ENCODE results near the gene GID4. TPM values are rescaled to one million over a fixed set of nuclear protein-coding genes. Genes with fewer than 3 reads are reported as not detected.

The GID4 gene
- total RNA-seq, 1 experiment from 2014 or later, result 9.8 TPM

GRCh38 chr17:18099516-18099915 lies 60.3 kb downstream of the GID4 start:
- no TSS peak for BruUV-seq (replicated peaks)
- intact Hi-C loops (cut with micrococcal nuclease), result no loop called here
- ChIA-PET CTCF (interaction anchor here (1.0 kb wide), 1 partner anchor 43 kb away, joined by 3 read pairs; no protein-coding TSS in a partner anchor), POLR2A (interaction anchor here (0.8 kb wide), 1 partner anchor 10 kb away, joined by 4 read pairs; no protein-coding TSS in a partner anchor)
- Mint-ChIP-seq H3K27me3 (ENCODE audit: insufficient read depth, unreplicated experiment) (no peaks in the 10 kb centered on the region), H3K4me1 (ENCODE audit: insufficient read depth, unreplicated experiment) (no peaks in the 10 kb centered on the region), H3K9me3 (ENCODE audit: unreplicated experiment) (no peaks in the 10 kb centered on the region), H3K36me3 (ENCODE audit: insufficient read depth, unreplicated experiment) (peaks cover 45% of the 10 kb centered on the region), H3K27ac (ENCODE audit: low read depth, unreplicated experiment) (no peak overlapping the region), H3K4me3 (ENCODE audit: unreplicated experiment) (no peak overlapping the region)
- DNase-seq (ENCODE audit: unreplicated experiment), result no peak
- TF ChIP-seq CTCF (IDR thresholded peaks at IDR 0.05; ENCODE audit: unreplicated experiment), result no peak

- no peaks in the 10 kb centered on the region for H3K9me3 Mint-ChIP-seq (ENCODE audit: unreplicated experiment)
- no peaks in the 10 kb centered on the region for H3K27me3 Mint-ChIP-seq (ENCODE audit: insufficient read depth, unreplicated experiment)
- BruUV-seq (replicated peaks), result no TSS peak
- H3K4me3 Mint-ChIP-seq (ENCODE audit: unreplicated experiment), result no peak overlapping the region
- no peaks in the 10 kb centered on the region for H3K4me1 Mint-ChIP-seq (ENCODE audit: insufficient read depth, unreplicated experiment)
- no peak overlapping the region for H3K27ac Mint-ChIP-seq (ENCODE audit: low read depth, unreplicated experiment)
- no peak for DNase-seq (ENCODE audit: unreplicated experiment)
- peaks cover 34% of the 10 kb centered on the region for H3K36me3 Mint-ChIP-seq (ENCODE audit: insufficient read depth, unreplicated experiment)
- no peak for TF ChIP-seq CTCF (IDR thresholded peaks at IDR 0.05; ENCODE audit: unreplicated experiment)
- ChIA-PET POLR2A (no interaction called here), CTCF (interaction anchor here (1.0 kb wide), 1 partner anchor 42 kb away, joined by 3 read pairs; no protein-coding TSS in a partner anchor)
- intact Hi-C loops (cut with micrococcal nuclease), result no loop called here
Measured at GRCh38 chr17:18100616-18101015, 61.4 kb downstream of the GID4 start.

GRCh38 chr17:18101828-18102227 lies 62.6 kb downstream of the GID4 start:
- H3K4me1 Mint-ChIP-seq (ENCODE audit: insufficient read depth, unreplicated experiment), result no peaks in the 10 kb centered on the region
- H3K36me3 Mint-ChIP-seq (ENCODE audit: insufficient read depth, unreplicated experiment), result peaks cover 28% of the 10 kb centered on the region
- intact Hi-C loops (cut with micrococcal nuclease), result no loop called here
- TF ChIP-seq CTCF (IDR thresholded peaks at IDR 0.05; ENCODE audit: unreplicated experiment), result no peak
- CTCF ChIA-PET, result no interaction called here
- POLR2A ChIA-PET, result interaction anchor here (0.5 kb wide), 1 partner anchor 8 kb away, joined by 3 read pairs; no protein-coding TSS in a partner anchor
- no peak for DNase-seq (ENCODE audit: unreplicated experiment)
- H3K4me3 Mint-ChIP-seq (ENCODE audit: unreplicated experiment), result no peak overlapping the region
- no peaks in the 10 kb centered on the region for H3K9me3 Mint-ChIP-seq (ENCODE audit: unreplicated experiment)
- BruUV-seq (replicated peaks), result no TSS peak
- no peaks in the 10 kb centered on the region for H3K27me3 Mint-ChIP-seq (ENCODE audit: insufficient read depth, unreplicated experiment)
- H3K27ac Mint-ChIP-seq (ENCODE audit: low read depth, unreplicated experiment), result no peak overlapping the region

- POLR2A ChIA-PET, result interaction anchor here (0.8 kb wide), 1 partner anchor 15 kb away, joined by 3 read pairs; no protein-coding TSS in a partner anchor
- Mint-ChIP-seq H3K4me3 (ENCODE audit: unreplicated experiment) (no peak overlapping the region), H3K36me3 (ENCODE audit: insufficient read depth, unreplicated experiment) (peaks cover 34% of the 10 kb centered on the region), H3K27me3 (ENCODE audit: insufficient read depth, unreplicated experiment) (no peaks in the 10 kb centered on the region), H3K4me1 (ENCODE audit: insufficient read depth, unreplicated experiment) (no peaks in the 10 kb centered on the region), H3K9me3 (ENCODE audit: unreplicated experiment) (no peaks in the 10 kb centered on the region), H3K27ac (ENCODE audit: low read depth, unreplicated experiment) (no peak overlapping the region)
- intact Hi-C loops (cut with micrococcal nuclease), result no loop called here
- BruUV-seq (replicated peaks), result no TSS peak
- no peak for TF ChIP-seq CTCF (IDR thresholded peaks at IDR 0.05; ENCODE audit: unreplicated experiment)
- DNase-seq (ENCODE audit: unreplicated experiment), result no peak
- CTCF ChIA-PET, result interaction anchor here (1.2 kb wide), 1 partner anchor 11 kb away, joined by 3 read pairs; no protein-coding TSS in a partner anchor
Measured at GRCh38 chr17:18102640-18103039, 63.4 kb downstream of the GID4 start.

Measured in MCF 10A (cell line).